Body of pancreas (tissue), 4 donors: ENCODE results near the gene TMEM169. TPM values are rescaled to one million over a fixed set of nuclear protein-coding genes. Genes with fewer than 3 reads are reported as not detected.

ENCODE experiments used
- ATAC-seq: fragments of 150-250 bp; one replicate; pipeline ENCODE4 v1.9.1; 2016
- DNase-seq, 4 donors: peaks; one replicate each; pipeline ENCODE4 v3.0.0-alpha.2; 2019
- H3K27ac ChIP-seq, 4 donors: fragments of 200-600 bp; sonication (generic); 1 replicate in 3 of 4; 2 replicates in 1 of 4; pipeline versions ENCODE4 v1.5.1 to v1.6.1; 2016 to 2019; ENCODE audit warnings: mild to moderate bottlenecking in 1 of 4, mixed read lengths in 1 of 4, moderate library complexity in 1 of 4
- H3K27me3 ChIP-seq, 2 donors: fragments of 200-600 bp; sonication (generic); one replicate each; pipeline ENCODE4 v1.6.0; 2016; ENCODE audit warnings: mild to moderate bottlenecking in 1 of 2
- H3K36me3 ChIP-seq, 2 donors: fragments of 200-600 bp; sonication (generic); replicated peaks in 1 of 2; 2 replicates each; pipeline ENCODE4 v1.5.1; 2016; ENCODE audit warnings: low read depth in 2 of 2; ENCODE audit not compliant: insufficient read depth in 1 of 2
- H3K4me1 ChIP-seq: fragments of 200-600 bp; sonication (generic); one replicate; pipeline ENCODE4 v1.6.0; 2016
- H3K4me3 ChIP-seq, 2 donors: fragments of 200-600 bp; sonication (generic); 1 replicate in 1 of 2; 2 replicates in 1 of 2; pipeline ENCODE4 v1.5.1; 2016 to 2019
- H3K9me3 ChIP-seq, 3 donors: fragments of 200-600 bp; sonication (generic); 1 replicate in 2 of 3; 2 replicates in 1 of 3; pipeline ENCODE4 v1.5.1; 2016
- POLR2A ChIP-seq, 3 donors: fragments of 450-650 bp; IDR thresholded peaks; one replicate each; pipeline ENCODE4 v1.6.1; 2016; ENCODE audit warnings: antibody characterized with exemption in 3 of 3, mild to moderate bottlenecking in 2 of 3
- WGBS, 2 donors: methylation state at CpG; one replicate each; pipeline ENCODE4 v1.1.5; 2017; 5-methylcytosine and 5-hydroxymethylcytosine counted together
- intact Hi-C: fragments of 100-400 bp; cut with DNase I; formaldehyde crosslinking; loops from one replicate; pipeline ENCODE4 v1.15.1; 2023
- total RNA-seq, 2 donors: library from RNA; depleted of rRNA; stranded (reverse); fragments of >200 nt; gene quantifications; one replicate each; pipeline ENCODE4 v1.1.0, GENCODE V29; 2016
- TF ChIP-seq, protein P1 (sequence below), 7 experiments: fragments of 450-650 bp in 4 of 7; fragments of 200-600 bp in 3 of 7; sonication (generic) in 3 of 7; IDR thresholded peaks; one replicate each; pipeline ENCODE4 v1.5.1; 2016 to 2019; ENCODE audit warnings: antibody characterized with exemption in 7 of 7

Gene TMEM169
- total RNA-seq, 2 donors from 2014 or later, result 0.26 TPM; not detected in 1

DNA sequence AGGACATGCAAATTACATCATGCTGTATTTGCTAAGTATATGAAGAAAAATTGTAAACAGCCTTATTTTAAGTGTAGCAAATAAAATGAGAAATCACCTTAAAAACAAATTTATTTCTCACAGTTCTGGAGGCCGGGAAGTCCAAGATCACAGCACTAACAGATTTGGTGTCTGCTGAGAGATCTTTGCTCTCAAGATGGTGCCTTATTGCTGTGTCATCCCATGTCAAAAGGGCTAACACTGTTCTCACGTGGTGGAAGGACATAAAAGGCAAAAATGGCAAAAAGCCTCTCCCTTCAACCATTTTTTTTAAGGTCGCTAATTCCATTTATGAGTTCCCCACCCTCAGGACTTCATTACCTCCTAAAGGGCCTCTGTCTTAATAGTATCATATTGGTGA, 39.5 kb downstream of the TMEM169 start:
- Histone ChIP-seq H3K27me3 (no peaks in the 10 kb centered on the region), H3K4me1 (no peaks in the 10 kb centered on the region), H3K4me3 (no peak overlapping the region), H3K9me3 (no peaks in the 10 kb centered on the region), H3K27ac (no peak overlapping the region), H3K36me3 (peaks cover 14 to 38% of the 10 kb centered on the region in 2 donors)
- 87% methylated on average over 3 of the region's 3 CpGs for WGBS, 2 donors
- no peak for DNase-seq
- no peak for ATAC-seq
- intact Hi-C loops, result no loop called here
- TF ChIP-seq, protein P1, sequence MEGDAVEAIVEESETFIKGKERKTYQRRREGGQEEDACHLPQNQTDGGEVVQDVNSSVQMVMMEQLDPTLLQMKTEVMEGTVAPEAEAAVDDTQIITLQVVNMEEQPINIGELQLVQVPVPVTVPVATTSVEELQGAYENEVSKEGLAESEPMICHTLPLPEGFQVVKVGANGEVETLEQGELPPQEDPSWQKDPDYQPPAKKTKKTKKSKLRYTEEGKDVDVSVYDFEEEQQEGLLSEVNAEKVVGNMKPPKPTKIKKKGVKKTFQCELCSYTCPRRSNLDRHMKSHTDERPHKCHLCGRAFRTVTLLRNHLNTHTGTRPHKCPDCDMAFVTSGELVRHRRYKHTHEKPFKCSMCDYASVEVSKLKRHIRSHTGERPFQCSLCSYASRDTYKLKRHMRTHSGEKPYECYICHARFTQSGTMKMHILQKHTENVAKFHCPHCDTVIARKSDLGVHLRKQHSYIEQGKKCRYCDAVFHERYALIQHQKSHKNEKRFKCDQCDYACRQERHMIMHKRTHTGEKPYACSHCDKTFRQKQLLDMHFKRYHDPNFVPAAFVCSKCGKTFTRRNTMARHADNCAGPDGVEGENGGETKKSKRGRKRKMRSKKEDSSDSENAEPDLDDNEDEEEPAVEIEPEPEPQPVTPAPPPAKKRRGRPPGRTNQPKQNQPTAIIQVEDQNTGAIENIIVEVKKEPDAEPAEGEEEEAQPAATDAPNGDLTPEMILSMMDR (IDR thresholded peaks at IDR 0.05), result no peak
- TF ChIP-seq POLR2A (IDR thresholded peaks at IDR 0.05), result no peak

DNA sequence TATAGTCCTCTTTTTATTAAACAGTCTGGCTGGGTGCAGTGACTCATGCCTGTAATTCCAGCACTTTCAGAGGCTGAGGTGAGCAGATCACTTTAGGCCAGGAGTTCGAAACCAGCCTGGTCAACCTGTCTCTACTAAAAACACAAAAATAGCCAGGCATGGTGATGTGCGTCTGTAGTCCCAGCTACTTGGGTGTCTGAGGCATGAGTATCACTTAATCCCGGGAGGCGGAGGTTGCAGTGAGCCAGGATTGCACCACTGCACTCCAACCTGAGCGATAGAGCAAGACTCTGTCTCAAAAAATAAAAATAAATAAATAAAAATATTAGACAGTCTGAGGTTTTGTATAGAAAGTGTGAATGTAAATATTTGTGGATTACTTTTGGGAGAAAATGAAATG, 45.2 kb downstream of the TMEM169 start:
- Histone ChIP-seq H3K27me3 (no peaks in the 10 kb centered on the region), H3K27ac (no peak overlapping the region), H3K4me1 (peaks cover 23% of the 10 kb centered on the region), H3K9me3 (no peaks in the 10 kb centered on the region), H3K4me3 (no peak overlapping the region), H3K36me3 (peaks cover 13 to 52% of the 10 kb centered on the region in 2 donors)
- intact Hi-C loops, result no loop called here
- DNase-seq (no peak), ATAC-seq (no peak)
- 96 to 99% methylated on average over 5 of the region's 5 CpGs for WGBS, 2 donors
- TF ChIP-seq, protein P1 (IDR thresholded peaks at IDR 0.05), result no peak
- TF ChIP-seq POLR2A (IDR thresholded peaks at IDR 0.05), result no peak

DNA sequence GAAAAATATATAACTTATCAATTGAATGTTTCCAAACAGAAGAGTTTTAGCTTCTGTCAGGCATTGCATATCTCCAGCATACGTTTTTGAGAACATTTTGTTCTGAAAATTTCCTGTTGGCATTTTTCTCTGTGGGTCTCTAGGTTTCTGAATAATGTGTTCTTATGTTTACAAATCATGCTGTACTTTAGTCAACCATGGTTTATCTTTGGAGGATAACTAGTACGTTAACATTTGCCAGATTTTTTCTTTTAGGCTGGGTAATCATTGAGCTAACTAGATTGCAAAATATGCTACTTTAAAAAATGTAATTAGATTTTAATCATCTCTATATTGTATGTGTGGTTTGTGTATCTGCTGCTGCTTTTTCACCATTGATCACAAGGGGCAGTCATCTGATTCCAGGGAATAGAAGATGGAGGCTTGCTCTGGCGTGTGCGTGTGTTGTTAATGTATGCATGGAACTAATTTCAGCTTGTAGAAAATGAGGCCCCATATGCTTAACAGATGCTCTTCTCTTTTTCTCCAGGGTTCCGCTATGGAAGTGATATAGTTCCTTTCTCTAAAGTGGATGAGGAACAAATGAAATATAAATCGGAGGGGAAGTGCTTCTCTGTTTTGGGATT, 48.7 kb downstream of the TMEM169 start:
- Histone ChIP-seq H3K4me1 (peaks cover 23% of the 10 kb centered on the region), H3K36me3 (peaks cover 11 to 62% of the 10 kb centered on the region in 2 donors), H3K27me3 (no peaks in the 10 kb centered on the region), H3K9me3 (no peaks in the 10 kb centered on the region), H3K4me3 (no peak overlapping the region), H3K27ac (peak overlapping the region in 2 of 4 donors; percentile 19 to 74)
- TF ChIP-seq, protein P1 (IDR thresholded peaks at IDR 0.05), result no peak
- TF ChIP-seq POLR2A (IDR thresholded peaks at IDR 0.05), result no peak
- ATAC-seq (peak; percentile 92), DNase-seq (no peak)
- intact Hi-C loops, result no loop called here
- WGBS, 2 donors, result 63 to 67% methylated on average over 6 of the region's 6 CpGs

DNA sequence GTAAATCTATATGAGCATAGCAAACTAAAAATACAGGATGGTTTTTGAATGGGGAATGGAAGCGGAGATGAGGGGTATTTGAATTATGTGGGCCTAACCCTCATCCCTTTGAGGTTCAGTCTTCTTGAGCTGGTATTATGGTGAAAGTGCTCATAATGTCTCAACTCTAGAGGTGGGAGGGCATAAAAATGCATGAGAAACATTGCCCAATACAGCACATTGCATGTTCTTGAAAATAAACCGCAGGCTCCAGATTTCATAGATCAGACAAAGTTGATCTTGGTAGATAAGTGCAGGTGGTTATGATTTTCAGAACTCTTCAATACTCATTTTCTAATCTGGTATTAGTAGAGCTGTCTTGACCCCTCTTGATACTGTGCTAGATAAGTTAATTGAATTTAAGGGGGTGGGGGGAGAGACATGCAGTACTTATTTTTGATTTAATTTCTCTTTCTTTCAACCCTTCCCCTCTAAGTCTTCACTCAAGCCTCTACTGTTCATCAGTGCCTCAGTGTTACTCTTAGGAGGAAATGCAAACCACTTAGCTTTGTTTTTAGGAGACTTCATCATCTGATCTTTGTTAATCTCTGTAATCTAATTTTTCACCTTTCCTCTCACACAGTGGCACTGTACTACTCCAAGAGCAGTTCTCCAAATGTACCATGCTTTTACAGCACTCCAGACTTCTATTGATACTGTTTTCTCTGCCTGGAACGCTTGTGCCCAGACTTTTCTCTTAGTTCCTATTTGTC, 49.6 kb downstream of the TMEM169 start:
- Histone ChIP-seq H3K27ac (no peak overlapping the region), H3K36me3 (peaks cover 11 to 56% of the 10 kb centered on the region in 2 donors), H3K4me3 (no peak overlapping the region), H3K27me3 (no peaks in the 10 kb centered on the region), H3K9me3 (no peaks in the 10 kb centered on the region), H3K4me1 (peaks cover 23% of the 10 kb centered on the region)
- intact Hi-C loops, result no loop called here
- no peak for ATAC-seq
- TF ChIP-seq, protein P1 (IDR thresholded peaks at IDR 0.05), result no peak
- TF ChIP-seq POLR2A (IDR thresholded peaks at IDR 0.05), result no peak
- DNase-seq, result no peak
- WGBS, 2 donors, result 88 to 94% methylated on average over 3 of the region's 3 CpGs
